ENCODE measurements around the gene CORO2A.

GRCh38 chr9:98085058-98085457 lies 107.4 kb downstream of the CORO2A start:
- no peak for TF ChIP-seq CTCF (IDR thresholded peaks at IDR 0.05)
- TF ChIP-seq ZFX (IDR thresholded peaks at IDR 0.05; ENCODE audit: borderline replicate concordance), result no peak
